ENCODE measurements around the gene TMEFF2.

- TF ChIP-seq CTCF (IDR thresholded peaks at IDR 0.05) (no peak), POLR2A (IDR thresholded peaks at IDR 0.05) (no peak), POLR2AphosphoS5 (IDR thresholded peaks at IDR 0.05) (no peak)
Observed at GRCh38 chr2:191952515-191953270, 242.0 kb downstream of the TMEFF2 start.
